SH-SY5Y (cell line): Measurements from ENCODE around the gene DYNLT2.

Source experiments
- GATA2 ChIP-seq: IDR thresholded peaks from 2 replicates; pipeline ENCODE4 v1.6.1; 2011; ENCODE audit warnings: mild to moderate bottlenecking, low read depth, low read length
- GATA3 ChIP-seq: IDR thresholded peaks from 2 replicates; pipeline ENCODE4 v1.6.1; 2011; ENCODE audit warnings: low read depth, mild to moderate bottlenecking, low read length, moderate library complexity

DNA sequence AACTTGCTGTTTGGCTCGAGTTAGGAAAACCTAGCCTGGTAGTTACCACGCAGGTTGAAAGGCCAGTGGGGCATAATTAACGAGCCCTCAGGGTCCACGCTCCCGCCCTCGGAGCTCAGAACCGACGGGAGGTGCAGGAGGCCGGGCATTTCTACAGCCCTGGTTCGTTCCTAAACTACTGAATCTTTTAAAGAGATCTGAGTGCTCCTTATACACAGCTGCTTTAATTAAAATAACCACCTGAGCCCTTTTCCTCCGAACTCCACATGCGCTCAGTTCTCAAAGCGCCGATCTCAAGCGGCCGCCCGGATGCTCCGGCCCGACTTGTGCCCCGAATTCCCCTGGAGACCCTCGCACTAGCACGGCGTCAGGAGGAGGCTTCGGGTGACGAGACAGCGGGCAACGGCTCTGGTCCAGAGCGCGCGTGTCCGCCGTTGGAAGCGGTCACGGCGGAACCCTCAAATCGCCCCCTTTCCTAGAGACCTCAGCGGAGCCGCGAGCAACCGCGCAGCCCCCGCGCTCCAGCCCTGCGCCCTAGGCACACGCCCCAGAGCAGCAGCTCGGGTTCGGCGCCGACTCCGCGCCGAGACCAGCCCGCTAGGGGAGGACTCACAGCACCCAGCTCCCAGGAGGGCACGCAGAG, 49.9 kb downstream of the DYNLT2 start:
- TF ChIP-seq GATA2 (no peak), GATA3 (no peak)
